GM12878 (cell line): ENCODE measurements around the gene ATN1. TPM values are rescaled to one million over a fixed set of nuclear protein-coding genes. Genes with fewer than 3 reads are reported as not detected.

ENCODE experiments used
- ATAC-seq: fragments of 200-7000 bp; cut with Tn5 transposase; 3 replicates; pipeline ENCODE4 v1.9.1; 2020; ENCODE audit warnings: mild to moderate bottlenecking, moderate library complexity
- Bru-seq: library from RNA; stranded (reverse); fragments of 400-500 nt; gene quantifications from one replicate; lab custom pipeline; 2021; lab: Mats Ljungman, UMichigan
- BruChase-seq, 2 experiments: library from RNA; stranded (reverse); fragments of 400-500 nt; gene quantifications; one replicate each; lab custom pipeline; 2021; lab: Mats Ljungman, UMichigan
- BruUV-seq: library from RNA; stranded (reverse); fragments of 400-500 nt; replicated peaks from 2 replicates; lab custom pipeline; 2021; lab: Mats Ljungman, UMichigan
- CTCF ChIA-PET: fragments of 300-600 bp; sonication (Branson Sonifier 250); formaldehyde crosslinking; extraction: SDS; loops from one replicate; lab custom pipeline; 2021; ENCODE audit warnings: inconsistent platforms; lab: Yijun Ruan, JAX
- POLR2A ChIA-PET: fragments of 350-600 bp; formaldehyde crosslinking; extraction: SDS; loops from one replicate; lab custom pipeline; 2021; ENCODE audit warnings: inconsistent platforms; lab: Charles Lee
- RAD21 ChIA-PET: fragments of 300-600 bp; sonication (Branson Sonifier 250); formaldehyde crosslinking; loops from one replicate; lab custom pipeline; 2023; ENCODE audit warnings: antibody characterized with exemption; ENCODE audit not compliant: unreplicated experiment; lab: Charles Lee
- SMC1A ChIA-PET: fragments of 300-600 bp; sonication (Branson Sonifier 250); formaldehyde crosslinking; loops from one replicate; lab custom pipeline; 2023; ENCODE audit not compliant: unreplicated experiment, uncharacterized antibody; lab: Charles Lee
- DNase-seq: peaks from one replicate; pipeline ENCODE4 v3.0.0-alpha.2; 2011; ENCODE audit warnings: low read depth, low spot score
- FAIRE-seq: peaks from 3 replicates; lab custom pipeline; 2011; peaks lifted over from hg19 to GRCh38; lab: Jason Lieb, UNC
- H2AFZ ChIP-seq: 2 replicates; pipeline ENCODE4 v1.6.0; 2011; ENCODE audit warnings: low read depth, low read length, control low read depth; ENCODE audit not compliant: control insufficient read depth
- H3K27ac ChIP-seq: 2 replicates; pipeline ENCODE4 v1.5.1; 2011; ENCODE audit warnings: control low read depth; ENCODE audit not compliant: control insufficient read depth, insufficient read depth
- H3K27me3 ChIP-seq, 2 experiments: replicated peaks in 1 of 2; 2 replicates each; pipeline versions ENCODE4 v1.6.0 to v1.6.1; 2011; ENCODE audit warnings: low read length in 1 of 2; ENCODE audit not compliant: control insufficient read depth in 2 of 2, insufficient read depth in 2 of 2
- H3K36me3 ChIP-seq, 2 experiments: 2 replicates each; pipeline ENCODE4 v1.5.1; 2011; ENCODE audit warnings: low read length in 1 of 2; ENCODE audit not compliant: control insufficient read depth in 2 of 2, insufficient read depth in 2 of 2
- H3K4me1 ChIP-seq: 2 replicates; pipeline ENCODE4 v1.6.1; 2011; ENCODE audit warnings: mild to moderate bottlenecking, low read length, moderate library complexity, mixed read lengths; ENCODE audit not compliant: control insufficient read depth, insufficient read depth
- H3K4me2 ChIP-seq: 2 replicates; pipeline ENCODE4 v1.6.0; 2011; ENCODE audit warnings: control low read depth; ENCODE audit not compliant: control insufficient read depth, insufficient read depth
- H3K4me3 ChIP-seq: fragments of 200-600 bp; sonication (generic); 2 replicates; pipeline ENCODE4 v1.5.1; 2016
- H3K79me2 ChIP-seq: 2 replicates; pipeline ENCODE4 v1.6.0; 2011; ENCODE audit warnings: low read length; ENCODE audit not compliant: control insufficient read depth, insufficient read depth
- H3K9ac ChIP-seq: 2 replicates; pipeline ENCODE4 v1.8.0; 2011; ENCODE audit warnings: low read length, control low read depth, mixed read lengths; ENCODE audit not compliant: control insufficient read depth, insufficient read depth
- H3K9me3 ChIP-seq: replicated peaks from 3 replicates; pipeline ENCODE4 v1.5.1; 2011; ENCODE audit warnings: mild to moderate bottlenecking, low read length; ENCODE audit not compliant: control insufficient read depth, insufficient read depth
- H4K20me1 ChIP-seq: 2 replicates; pipeline ENCODE4 v1.6.0; 2011; ENCODE audit not compliant: control insufficient read depth, insufficient read depth
- CHD2 ChIP-seq: IDR thresholded peaks from 2 replicates; pipeline ENCODE4 v1.6.1; 2011; ENCODE audit warnings: low read depth, low read length, improper control_type of control experiment, borderline replicate concordance
- DPF2 ChIP-seq: fragments of 450-650 bp; IDR thresholded peaks from 2 replicates; pipeline ENCODE4 v1.6.1; 2017; ENCODE audit warnings: mild to moderate bottlenecking
- IKZF1 ChIP-seq: fragments of 450-650 bp; conservative IDR thresholded peaks from 2 replicates; pipeline ENCODE4 v1.6.1; 2017; ENCODE audit warnings: antibody characterized with exemption, mild to moderate bottlenecking
- IKZF2 ChIP-seq, 2 experiments: fragments of 450-650 bp; IDR thresholded peaks; 2 replicates each; pipeline ENCODE4 v1.6.1; 2017; ENCODE audit warnings: mild to moderate bottlenecking in 2 of 2, moderate library complexity in 2 of 2
- IRF3 ChIP-seq: fragments of 450-650 bp; IDR thresholded peaks from 2 replicates; pipeline ENCODE4 v1.6.1; 2014; ENCODE audit warnings: mild to moderate bottlenecking
- MEF2B ChIP-seq: fragments of 450-650 bp; IDR thresholded peaks from 2 replicates; pipeline ENCODE4 v1.6.1; 2018; ENCODE audit warnings: mild to moderate bottlenecking, moderate library complexity; ENCODE audit not compliant: partially characterized antibody, poor library complexity, severe bottlenecking
- MYC ChIP-seq: IDR thresholded peaks from 2 replicates; pipeline ENCODE4 v1.6.1; 2011; ENCODE audit warnings: mild to moderate bottlenecking, low read length, moderate library complexity, inconsistent platforms; ENCODE audit not compliant: insufficient read depth, insufficient replicate concordance, insufficient read length, severe bottlenecking
- NBN ChIP-seq: fragments of 450-650 bp; IDR thresholded peaks from 2 replicates; pipeline ENCODE4 v1.6.1; 2016
- NKRF ChIP-seq: fragments of 450-650 bp; conservative IDR thresholded peaks from 2 replicates; pipeline ENCODE4 v1.6.1; 2017; ENCODE audit warnings: mild to moderate bottlenecking, moderate library complexity
- NR2C1 ChIP-seq: fragments of 450-650 bp; IDR thresholded peaks from 2 replicates; pipeline ENCODE4 v1.6.1; 2017; ENCODE audit warnings: antibody characterized with exemption, mild to moderate bottlenecking, moderate library complexity
- PAX5 ChIP-seq: IDR thresholded peaks from 2 replicates; pipeline ENCODE4 v1.6.1; 2011; ENCODE audit warnings: low read depth, low read length, borderline replicate concordance
- POLR2AphosphoS5 ChIP-seq: IDR thresholded peaks from 2 replicates; pipeline ENCODE4 v1.6.1; 2011; ENCODE audit warnings: mild to moderate bottlenecking, low read length, inconsistent platforms
- RB1 ChIP-seq: fragments of 450-650 bp; formaldehyde crosslinking; IDR thresholded peaks from 2 replicates; pipeline ENCODE4 v1.6.1; 2017; ENCODE audit warnings: mild to moderate bottlenecking, borderline replicate concordance
- RUNX3 ChIP-seq: IDR thresholded peaks from 2 replicates; pipeline ENCODE4 v1.6.1; 2012; ENCODE audit warnings: low read length, inconsistent platforms
- TAF1 ChIP-seq: IDR thresholded peaks from 2 replicates; pipeline ENCODE4 v1.6.1; 2011; ENCODE audit warnings: mild to moderate bottlenecking, low read depth, low read length, borderline replicate concordance
- YY1 ChIP-seq: IDR thresholded peaks from 2 replicates; pipeline ENCODE4 v1.6.1; 2011; ENCODE audit warnings: low read depth, mild to moderate bottlenecking, low read length
- ZZZ3 ChIP-seq: IDR thresholded peaks from 2 replicates; pipeline ENCODE4 v1.6.1; 2011; ENCODE audit warnings: low read depth; ENCODE audit not compliant: control insufficient read depth, insufficient read length
- WGBS: methylation state at CpG from one replicate; pipeline ENCODE4 v1.1.6; 2016; ENCODE audit warnings: low lambda C conversion rate; ENCODE audit not compliant: insufficient replicate concordance, insufficient coverage; ENCODE audit errors: missing lambda C conversion rate; 5-methylcytosine and 5-hydroxymethylcytosine counted together
- in situ Hi-C: fragments of 300-500 bp; cut with MboI; formaldehyde crosslinking; loops from 9 replicates; pipeline ENCODE4 v1.14.3; 2018; ENCODE audit warnings: mixed read lengths
- intact Hi-C: fragments of 100-400 bp; cut with micrococcal nuclease; formaldehyde crosslinking; loops from one replicate; pipeline ENCODE4 v1.14.2; 2022; ENCODE audit not compliant: unreplicated experiment
- long read RNA-seq, 2 experiments: library from polyadenylated mRNA; unstranded; transcript quantifications; one replicate each; pipeline ENCODE4 v2.0.0, GENCODE V29; 2019 to 2020
- polyA minus RNA-seq, 3 experiments: library from RNA; depleted of rRNA, polyadenylated mRNA; stranded (reverse); fragments of >200 nt; gene quantifications; 2 replicates each; pipeline ENCODE4 v1.2.3, GENCODE V29; 2011
- polyA plus RNA-seq, 11 experiments: library from polyadenylated mRNA; depleted of rRNA in 4 of 11; unstranded in 6 of 11; stranded (reverse) in 5 of 11; fragments of >200 nt; fragmentation: Nextera tagmentation in 4 of 11; fragmentation: Illumina TruSeq in 1 of 11; extraction: Ambion mirVana in 4 of 11; extraction: Trizol in 1 of 11; gene quantifications; 1 replicate in 1 of 11; 2 replicates in 10 of 11; pipeline versions ENCODE4 v1.2.1 to v1.2.3, GENCODE V29; 2011 to 2016; ENCODE audit warnings: inconsistent platforms in 2 of 11, missing spikeins in 2 of 11, low read depth in 1 of 11
- total RNA-seq, 4 experiments: library from RNA; depleted of rRNA in 3 of 4; stranded (reverse); fragments of >200 nt in 3 of 4; fragmentation: Illumina TruSeq in 1 of 4; extraction: Trizol in 1 of 4; gene quantifications; 2 replicates each; pipeline versions ENCODE4 v1.2.1 to v1.2.3, GENCODE V29; 2013 to 2021

The ATN1 gene
- 26.1 and 27.4 TPM in 2 replicates for total RNA-seq (2013; cell fraction: nucleolus; rRNA removed)
- total RNA-seq (2014; rRNA removed) (2.6 and 3.3 TPM in 2 replicates), total RNA-seq (2014; rRNA removed; fragmentation: Illumina TruSeq; extraction: Trizol) (2.0 and 2.6 TPM in 2 replicates), total RNA-seq (2021) (38.0 and 44.5 TPM in 2 replicates), polyA plus RNA-seq (2011; rRNA removed) (1.4 and 3.9 TPM in 2 replicates), polyA plus RNA-seq (2014; fragmentation: Illumina TruSeq; extraction: Trizol) (5.8 and 15.4 TPM in 2 replicates), polyA plus RNA-seq (2014; fragmentation: Nextera tagmentation; extraction: Ambion mirVana) (under 1 TPM; 0.08 to 0.15 TPM), polyA plus RNA-seq (2014; rRNA removed) (19.7 and 28.8 TPM in 2 replicates), polyA plus RNA-seq (2016; fragmentation: Nextera tagmentation; extraction: Ambion mirVana) (1 to 10 TPM; 6.1 to 6.2 TPM), polyA minus RNA-seq (2011; rRNA and poly(A)+ RNA removed) (3.0 and 6.6 TPM in 2 replicates), Bru-seq, nascent RNA (percentile 74 among the genes with signal in this experiment), BruChase-seq, experiment 1, labeled RNA remaining after a 6-hour chase (percentile 86 among the genes with signal in this experiment), BruChase-seq, experiment 2, labeled RNA remaining after a 2-hour chase (percentile 76 among the genes with signal in this experiment)
- polyA plus RNA-seq (2011; ENCODE audit: low read depth), result 10.7 TPM
- polyA plus RNA-seq (2011; cell fraction: cytosol; rRNA removed), result 4.6 and 4.8 TPM in 2 replicates
- polyA plus RNA-seq (2011; cell fraction: nucleus; rRNA removed), result 53.3 and 76.2 TPM in 2 replicates
- polyA plus RNA-seq (2012), result 30.2 and 35.7 TPM in 2 replicates
- 9.7 and 12.0 TPM in 2 replicates for polyA minus RNA-seq (2011; cell fraction: cytosol; rRNA and poly(A)+ RNA removed)
- polyA minus RNA-seq (2011; cell fraction: nucleus; rRNA and poly(A)+ RNA removed), result 8.9 and 19.5 TPM in 2 replicates
- long read RNA-seq, experiment 1, result 0 reads
- long read RNA-seq, experiment 2, partial matches to known transcripts, result 0 of 4 reads
- long read RNA-seq, experiment 2, other reads (novel, unspliced or antisense), result 4 of 4 reads

GRCh38 chr12:6927379-6928021 lies at the start of gene ATN1:
Gene ATN1, plus strand, starts transcription at chr12:6927959. Its CDS starts 6,043 bp downstream, at chr12:6934002.
- POLR2A ChIA-PET, result interaction anchor here (0.9 to 4.8 kb wide), 5 partner anchors 10 to 74 kb away, joined by 4 to 28 read pairs (median 9); partner anchors contain the start of gene LRRC23
- peak within 1 kb of the TSS; percentile 79 for H2AFZ ChIP-seq
- H3K9me3 ChIP-seq, result no peaks in the 10 kb centered on the region
- SMC1A ChIA-PET, result interaction anchor here (0.6 to 3.9 kb wide), 6 partner anchors 17 to 185 kb away, joined by 3 to 29 read pairs (median 6); partner anchors contain the start of genes C12orf57 and RNU7-1
- no TSS peak for BruUV-seq
- H3K27ac ChIP-seq, result peak within 1 kb of the TSS; percentile 86
- H3K4me3 ChIP-seq, result peak within 1 kb of the TSS; percentile 95
- FAIRE-seq, result no peak
- CTCF ChIA-PET, result interaction anchor here (1.0 to 6.2 kb wide), 8 partner anchors 10 to 183 kb away, joined by 3 to 111 read pairs (median 6); partner anchors contain the start of genes C12orf57, C1RL, RNU7-1 and SPSB2
- no peak for DNase-seq
- RAD21 ChIA-PET, result interaction anchor here (0.6 to 4.6 kb wide), 4 partner anchors 12 to 38 kb away, joined by 3 to 45 read pairs (median 12); partner anchors contain the start of genes C12orf57 and RNU7-1
- no peaks in the 10 kb centered on the region for H3K27me3 ChIP-seq
- peak within 1 kb of the TSS; percentile 90 for H3K9ac ChIP-seq
- peaks cover 0 to 3% of the 10 kb centered on the region in 2 experiments; a peak in 1 of 4 replicates for H3K36me3 ChIP-seq
- peak; percentile 43 for ATAC-seq
- in situ Hi-C loops (no loop called here), intact Hi-C loops (no loop called here)
- 6% methylated on average over 2 of the region's 66 CpGs for WGBS
- H3K4me2 ChIP-seq, result peak within 1 kb of the TSS; percentile 95
- H4K20me1 ChIP-seq, result no peaks in the 10 kb centered on the region
- H3K79me2 ChIP-seq, result peaks cover 40% of the 10 kb centered on the region
- peaks cover 37% of the 10 kb centered on the region for H3K4me1 ChIP-seq
- no peak; the same call in 1 of the 2 replicates for TF ChIP-seq POLR2AphosphoS5
- no peak for TF ChIP-seq NKRF
- 0 out of 2 replicates have a peak, but pooled peaks have one; percentile 16 for TF ChIP-seq DPF2
- peak; percentile 18; the same call in 1 of the 2 replicates for TF ChIP-seq PAX5
- 0 out of 2 replicates have a peak, but pooled peaks have one; percentile 8 for TF ChIP-seq TAF1
- TF ChIP-seq RB1, result peak; percentile 60; the same call in 1 of the 2 replicates
- TF ChIP-seq IKZF2 (IDR thresholded peaks at IDR 0.05), result peak; percentile 33 to 45; a peak in 2 of 4 replicates
- TF ChIP-seq MEF2B, result no peak
- TF ChIP-seq NR2C1, result no peak
- TF ChIP-seq CHD2, result peak; percentile 60
- no peak for TF ChIP-seq IRF3
- peak; percentile 70; the same call in 1 of the 2 replicates for TF ChIP-seq NBN
- no peak for TF ChIP-seq ZZZ3
- peak; percentile 57 for TF ChIP-seq IKZF1
- peak; percentile 7; the same call in 1 of the 2 replicates for TF ChIP-seq RUNX3
- 0 out of 2 replicates have a peak, but pooled peaks have one; percentile 24 for TF ChIP-seq YY1
- peak; percentile 30 for TF ChIP-seq MYC
